Measurements from ENCODE around the gene KRCC1.
"Not testable (repeated sequence)": the region's sequence is repeated elsewhere in the genome, so short reads cannot be mapped to it uniquely, and the experiment has no call there.

KRCC1 gene

GRCh38 chr2:88003074-88003755 is 52.4 kb downstream of the KRCC1 start:
- H3K4me1 ChIP-seq (ENCODE audit: control insufficient read depth, insufficient read depth, low read length), result peaks cover 2% of the 10 kb centered on the region
- no peaks in the 10 kb centered on the region for H3K27me3 ChIP-seq (ENCODE audit: control insufficient read depth in 1 of 2, insufficient read depth in 2 of 2, low read length in 2 of 2)
- no peak overlapping the region for H3K27ac ChIP-seq (ENCODE audit: low read length)
- H3K36me3 ChIP-seq (ENCODE audit: control insufficient read depth in 2 of 2, insufficient read depth in 2 of 2, low read length in 2 of 2), result no peaks in the 10 kb centered on the region
- no peak overlapping the region for H3K9ac ChIP-seq (ENCODE audit: low read length in 2 of 2)
- H3K9me3 ChIP-seq (ENCODE audit: control insufficient read depth in 2 of 2, low read length in 2 of 2), result no peaks in the 10 kb centered on the region
- H3K4me3 ChIP-seq (ENCODE audit: low read length in 2 of 2), result no peak overlapping the region

- H3K27me3 ChIP-seq (ENCODE audit: control insufficient read depth in 1 of 2, insufficient read depth in 2 of 2, low read length in 2 of 2), result no peaks in the 10 kb centered on the region
- H3K9me3 ChIP-seq (ENCODE audit: control insufficient read depth in 2 of 2, low read length in 2 of 2), result no peaks in the 10 kb centered on the region
- H3K36me3 ChIP-seq (ENCODE audit: control insufficient read depth in 2 of 2, insufficient read depth in 2 of 2, low read length in 2 of 2), result no peaks in the 10 kb centered on the region
- peaks cover 2% of the 10 kb centered on the region for H3K4me1 ChIP-seq (ENCODE audit: control insufficient read depth, insufficient read depth, low read length)
- no peak overlapping the region for H3K9ac ChIP-seq (ENCODE audit: low read length in 2 of 2)
- no peak overlapping the region for H3K4me3 ChIP-seq (ENCODE audit: low read length in 2 of 2)
- H3K27ac ChIP-seq (ENCODE audit: low read length), result no peak overlapping the region
Observed at GRCh38 chr2:88002359-88002707, 53.2 kb downstream of the KRCC1 start.

- H3K27ac ChIP-seq (ENCODE audit: low read length); H3K9ac ChIP-seq (ENCODE audit: low read length in 2 of 2); H3K4me1 ChIP-seq (ENCODE audit: control insufficient read depth, insufficient read depth, low read length); H3K36me3 ChIP-seq (ENCODE audit: control insufficient read depth in 2 of 2, insufficient read depth in 2 of 2, low read length in 2 of 2); H3K4me3 ChIP-seq (ENCODE audit: low read length in 2 of 2); H3K27me3 ChIP-seq (ENCODE audit: control insufficient read depth in 1 of 2, insufficient read depth in 2 of 2, low read length in 2 of 2); H3K9me3 ChIP-seq (ENCODE audit: control insufficient read depth in 2 of 2, low read length in 2 of 2): not testable (repeated sequence)
Observed at GRCh38 chr2:88000474-88000873, 55.1 kb downstream of the KRCC1 start.

- Histone ChIP-seq H3K27ac (ENCODE audit: low read length) (no peak overlapping the region), H3K9ac (ENCODE audit: low read length in 2 of 2) (no peak overlapping the region), H3K36me3 (ENCODE audit: control insufficient read depth in 2 of 2, insufficient read depth in 2 of 2, low read length in 2 of 2) (no peaks in the 10 kb centered on the region), H3K4me1 (ENCODE audit: control insufficient read depth, insufficient read depth, low read length) (peaks cover 1% of the 10 kb centered on the region), H3K4me3 (ENCODE audit: low read length in 2 of 2) (no peak overlapping the region), H3K9me3 (ENCODE audit: control insufficient read depth in 2 of 2, low read length in 2 of 2) (no peaks in the 10 kb centered on the region), H3K27me3 (ENCODE audit: control insufficient read depth in 1 of 2, insufficient read depth in 2 of 2, low read length in 2 of 2) (no peaks in the 10 kb centered on the region)
Observed at GRCh38 chr2:87996570-87996969, 59.0 kb downstream of the KRCC1 start.

GRCh38 chr2:87995756-87996155 is 59.8 kb downstream of the KRCC1 start:
- Histone ChIP-seq H3K27ac (ENCODE audit: low read length) (no peak overlapping the region), H3K4me3 (ENCODE audit: low read length in 2 of 2) (no peak overlapping the region), H3K9me3 (ENCODE audit: control insufficient read depth in 2 of 2, low read length in 2 of 2) (no peaks in the 10 kb centered on the region)

GRCh38 chr2:87994304-87994850 is 61.2 kb downstream of the KRCC1 start:
- not testable (repeated sequence) for H3K36me3 ChIP-seq (ENCODE audit: control insufficient read depth in 2 of 2, insufficient read depth in 2 of 2, low read length in 2 of 2); H3K4me3 ChIP-seq (ENCODE audit: low read length in 2 of 2); H3K27me3 ChIP-seq (ENCODE audit: control insufficient read depth in 1 of 2, insufficient read depth in 2 of 2, low read length in 2 of 2); H3K27ac ChIP-seq (ENCODE audit: low read length); H3K4me1 ChIP-seq (ENCODE audit: control insufficient read depth, insufficient read depth, low read length); H3K9me3 ChIP-seq (ENCODE audit: control insufficient read depth in 2 of 2, low read length in 2 of 2); H3K9ac ChIP-seq (ENCODE audit: low read length in 2 of 2)

More at GRCh38 chr2:87995756-87996155, 59.8 kb downstream of the KRCC1 start:
- Histone ChIP-seq H3K9ac (ENCODE audit: low read length in 2 of 2) (no peak overlapping the region), H3K27me3 (ENCODE audit: control insufficient read depth in 1 of 2, insufficient read depth in 2 of 2, low read length in 2 of 2) (no peaks in the 10 kb centered on the region), H3K4me1 (ENCODE audit: control insufficient read depth, insufficient read depth, low read length) (no peaks in the 10 kb centered on the region), H3K36me3 (ENCODE audit: control insufficient read depth in 2 of 2, insufficient read depth in 2 of 2, low read length in 2 of 2) (no peaks in the 10 kb centered on the region)

- not testable (repeated sequence) for H3K36me3 ChIP-seq (ENCODE audit: control insufficient read depth in 2 of 2, insufficient read depth in 2 of 2, low read length in 2 of 2); H3K27me3 ChIP-seq (ENCODE audit: control insufficient read depth in 1 of 2, insufficient read depth in 2 of 2, low read length in 2 of 2); H3K9ac ChIP-seq (ENCODE audit: low read length in 2 of 2); H3K4me3 ChIP-seq (ENCODE audit: low read length in 2 of 2); H3K27ac ChIP-seq (ENCODE audit: low read length); H3K9me3 ChIP-seq (ENCODE audit: control insufficient read depth in 2 of 2, low read length in 2 of 2); H3K4me1 ChIP-seq (ENCODE audit: control insufficient read depth, insufficient read depth, low read length)
Observed at GRCh38 chr2:87992569-87992968, 63.0 kb downstream of the KRCC1 start.

GRCh38 chr2:87987473-87987872 is 68.1 kb downstream of the KRCC1 start:
- not testable (repeated sequence) for H3K9ac ChIP-seq (ENCODE audit: low read length in 2 of 2); H3K36me3 ChIP-seq (ENCODE audit: control insufficient read depth in 2 of 2, insufficient read depth in 2 of 2, low read length in 2 of 2); H3K4me3 ChIP-seq (ENCODE audit: low read length in 2 of 2); H3K27ac ChIP-seq (ENCODE audit: low read length); H3K4me1 ChIP-seq (ENCODE audit: control insufficient read depth, insufficient read depth, low read length); H3K27me3 ChIP-seq (ENCODE audit: control insufficient read depth in 1 of 2, insufficient read depth in 2 of 2, low read length in 2 of 2); H3K9me3 ChIP-seq (ENCODE audit: control insufficient read depth in 2 of 2, low read length in 2 of 2)

GRCh38 chr2:87985902-87986301 is 69.7 kb downstream of the KRCC1 start:
- H3K27ac ChIP-seq (ENCODE audit: low read length); H3K36me3 ChIP-seq (ENCODE audit: control insufficient read depth in 2 of 2, insufficient read depth in 2 of 2, low read length in 2 of 2); H3K27me3 ChIP-seq (ENCODE audit: control insufficient read depth in 1 of 2, insufficient read depth in 2 of 2, low read length in 2 of 2); H3K9me3 ChIP-seq (ENCODE audit: control insufficient read depth in 2 of 2, low read length in 2 of 2); H3K4me3 ChIP-seq (ENCODE audit: low read length in 2 of 2); H3K9ac ChIP-seq (ENCODE audit: low read length in 2 of 2); H3K4me1 ChIP-seq (ENCODE audit: control insufficient read depth, insufficient read depth, low read length): not testable (repeated sequence)

- not testable (repeated sequence) for H3K4me3 ChIP-seq (ENCODE audit: low read length in 2 of 2); H3K4me1 ChIP-seq (ENCODE audit: control insufficient read depth, insufficient read depth, low read length); H3K9ac ChIP-seq (ENCODE audit: low read length in 2 of 2)
Observed at GRCh38 chr2:87981182-87981581, 74.4 kb downstream of the KRCC1 start.

More at GRCh38 chr2:87981182-87981581, 74.4 kb downstream of the KRCC1 start:
- not testable (repeated sequence) for H3K36me3 ChIP-seq (ENCODE audit: control insufficient read depth in 2 of 2, insufficient read depth in 2 of 2, low read length in 2 of 2); H3K9me3 ChIP-seq (ENCODE audit: control insufficient read depth in 2 of 2, low read length in 2 of 2); H3K27ac ChIP-seq (ENCODE audit: low read length); H3K27me3 ChIP-seq (ENCODE audit: control insufficient read depth in 1 of 2, insufficient read depth in 2 of 2, low read length in 2 of 2)

Measured in stomach smooth muscle (tissue), 2 donors.